Right lobe of liver (tissue), 4 donors: Measurements from ENCODE around the gene RBM19.

ENCODE experiments used
- POLR2A ChIP-seq: fragments of 450-650 bp; IDR thresholded peaks from one replicate; pipeline ENCODE4 v1.6.1; 2017; ENCODE audit warnings: antibody characterized with exemption, mild to moderate bottlenecking
- TF ChIP-seq, protein P1 (sequence below), 4 donors: fragments of 200-600 bp in 3 of 4; fragments of 450-650 bp in 1 of 4; IDR thresholded peaks; one replicate each; pipeline versions ENCODE4 v1.5.1 to v1.8.0; 2016 to 2022; ENCODE audit warnings: antibody characterized with exemption in 4 of 4, mild to moderate bottlenecking in 2 of 4
- donor health status: DM: no; HTN: no; CAD: no.
- donor health status: DM: no; HTN: no; CAD: no.
- donor health status: DM: no; HTN: yes; CAD: no.

DNA sequence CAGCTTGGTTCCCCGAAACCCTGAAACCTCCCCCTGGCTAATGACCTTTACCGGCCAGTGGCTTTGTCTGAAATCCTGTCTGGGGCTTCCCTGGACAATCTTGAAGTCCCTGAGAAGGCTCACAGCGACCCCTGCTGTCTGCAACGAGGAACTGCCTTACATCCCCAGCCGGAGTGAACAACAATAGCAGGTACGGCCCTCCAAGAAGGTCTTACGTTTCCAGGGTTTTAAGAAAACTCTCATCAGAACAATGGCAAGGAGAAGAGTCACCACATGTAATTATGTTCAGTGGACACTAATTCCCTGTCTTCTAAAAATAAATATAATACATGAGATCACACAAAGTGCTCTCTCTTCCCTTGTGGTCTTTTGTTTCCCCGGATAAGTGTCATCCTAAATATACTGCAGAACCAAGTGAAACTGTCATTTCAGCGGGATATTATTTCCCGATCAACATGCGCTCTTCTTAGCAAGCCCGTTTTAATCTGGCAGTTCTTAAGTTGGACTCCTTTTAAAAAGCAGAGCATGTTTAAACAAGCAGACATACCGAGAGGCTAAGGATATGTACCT lies 53.3 kb downstream of the RBM19 start:
- TF ChIP-seq, protein P1, sequence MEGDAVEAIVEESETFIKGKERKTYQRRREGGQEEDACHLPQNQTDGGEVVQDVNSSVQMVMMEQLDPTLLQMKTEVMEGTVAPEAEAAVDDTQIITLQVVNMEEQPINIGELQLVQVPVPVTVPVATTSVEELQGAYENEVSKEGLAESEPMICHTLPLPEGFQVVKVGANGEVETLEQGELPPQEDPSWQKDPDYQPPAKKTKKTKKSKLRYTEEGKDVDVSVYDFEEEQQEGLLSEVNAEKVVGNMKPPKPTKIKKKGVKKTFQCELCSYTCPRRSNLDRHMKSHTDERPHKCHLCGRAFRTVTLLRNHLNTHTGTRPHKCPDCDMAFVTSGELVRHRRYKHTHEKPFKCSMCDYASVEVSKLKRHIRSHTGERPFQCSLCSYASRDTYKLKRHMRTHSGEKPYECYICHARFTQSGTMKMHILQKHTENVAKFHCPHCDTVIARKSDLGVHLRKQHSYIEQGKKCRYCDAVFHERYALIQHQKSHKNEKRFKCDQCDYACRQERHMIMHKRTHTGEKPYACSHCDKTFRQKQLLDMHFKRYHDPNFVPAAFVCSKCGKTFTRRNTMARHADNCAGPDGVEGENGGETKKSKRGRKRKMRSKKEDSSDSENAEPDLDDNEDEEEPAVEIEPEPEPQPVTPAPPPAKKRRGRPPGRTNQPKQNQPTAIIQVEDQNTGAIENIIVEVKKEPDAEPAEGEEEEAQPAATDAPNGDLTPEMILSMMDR (IDR thresholded peaks at IDR 0.05), result peak; percentile 68 to 83 (median 76)
- TF ChIP-seq POLR2A, result no peak
